Activated CD8-positive, alpha-beta T cell treated with anti-CD3 and anti-CD28 coated beads, Interleukin-2, amount 10 ng/mL, durations not matched to agents 7 days and 5 days (primary cell): ENCODE measurements around the gene LAYN. TPM values are rescaled to one million over a fixed set of nuclear protein-coding genes. Genes with fewer than 3 reads are reported as not detected.

Experiments
- ATAC-seq: fragments of 150-1000 bp; cut with Tn5 transposase; one replicate; pipeline ENCODE4 v1.10.0; 2021; ENCODE audit warnings: moderate library complexity
- CTCF ChIA-PET: fragments of 350-600 bp; sonication (Branson Sonifier 250); formaldehyde crosslinking; loops from one replicate; lab custom pipeline; 2021; ENCODE audit warnings: antibody characterized with exemption; lab: Charles Lee
- POLR2A ChIA-PET: fragments of 350-600 bp; sonication (Branson Sonifier 250); formaldehyde crosslinking; loops from one replicate; lab custom pipeline; 2021; ENCODE audit warnings: antibody characterized with exemption; lab: Charles Lee
- DNase-seq: peaks from one replicate; pipeline ENCODE4 v3.0.0-alpha.2; 2020
- H3K27ac Mint-ChIP-seq: one replicate; pipeline ENCODE4 v1.8.0; 2021; ENCODE audit warnings: mild to moderate bottlenecking, mixed read lengths
- H3K27me3 Mint-ChIP-seq: one replicate; pipeline ENCODE4 v1.8.0; 2021; ENCODE audit warnings: low read depth, mixed read lengths
- H3K36me3 Mint-ChIP-seq: one replicate; pipeline ENCODE4 v1.8.0; 2021; ENCODE audit warnings: low read depth, mixed read lengths
- H3K4me1 Mint-ChIP-seq: one replicate; pipeline ENCODE4 v1.8.0; 2021; ENCODE audit warnings: low read depth, mixed read lengths
- H3K4me3 Mint-ChIP-seq: one replicate; pipeline ENCODE4 v1.8.0; 2021; ENCODE audit warnings: mild to moderate bottlenecking, mixed read lengths
- H3K9me3 Mint-ChIP-seq: one replicate; pipeline ENCODE4 v1.8.0; 2022; ENCODE audit warnings: mixed read lengths; ENCODE audit not compliant: insufficient read depth
- total RNA-seq, 2 experiments: library from RNA; stranded (reverse); gene quantifications; one replicate each; pipeline ENCODE4 v1.2.3, GENCODE V29; 2021

The LAYN gene
- total RNA-seq, 2 experiments from 2014 or later = 11.1 to 12.8 TPM

DNA sequence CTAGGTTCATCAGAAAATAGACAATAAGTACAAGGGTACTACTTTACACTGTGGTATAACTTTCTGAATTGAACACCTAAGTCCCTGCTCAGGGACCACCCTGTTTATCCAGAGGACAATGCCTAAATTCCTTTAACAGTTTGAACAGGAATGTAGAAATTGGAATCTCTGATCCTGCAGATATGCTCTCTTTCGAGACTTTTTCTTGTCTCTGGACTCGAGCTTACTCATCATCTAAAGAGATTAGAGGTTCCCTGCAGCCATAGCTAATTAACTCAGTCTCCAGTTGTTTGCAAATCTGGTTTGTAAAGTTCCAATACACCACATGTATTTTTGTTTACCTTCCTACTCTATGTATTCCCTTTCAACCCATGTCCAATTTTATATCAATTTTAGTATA lies 24.9 kb upstream of the LAYN start:
- peaks cover 16% of the 10 kb centered on the region for H3K27me3 Mint-ChIP-seq
- H3K4me1 Mint-ChIP-seq = peaks cover 18% of the 10 kb centered on the region
- no peak overlapping the region for H3K27ac Mint-ChIP-seq
- no peaks in the 10 kb centered on the region for H3K9me3 Mint-ChIP-seq
- H3K36me3 Mint-ChIP-seq = no peaks in the 10 kb centered on the region
- DNase-seq (no peak), ATAC-seq (no peak)
- H3K4me3 Mint-ChIP-seq = no peak overlapping the region
- ChIA-PET CTCF (no interaction called here), POLR2A (interaction anchor here (1.2 kb wide), 1 partner anchor 23 kb away, joined by 3 read pairs; no protein-coding TSS in a partner anchor)

DNA sequence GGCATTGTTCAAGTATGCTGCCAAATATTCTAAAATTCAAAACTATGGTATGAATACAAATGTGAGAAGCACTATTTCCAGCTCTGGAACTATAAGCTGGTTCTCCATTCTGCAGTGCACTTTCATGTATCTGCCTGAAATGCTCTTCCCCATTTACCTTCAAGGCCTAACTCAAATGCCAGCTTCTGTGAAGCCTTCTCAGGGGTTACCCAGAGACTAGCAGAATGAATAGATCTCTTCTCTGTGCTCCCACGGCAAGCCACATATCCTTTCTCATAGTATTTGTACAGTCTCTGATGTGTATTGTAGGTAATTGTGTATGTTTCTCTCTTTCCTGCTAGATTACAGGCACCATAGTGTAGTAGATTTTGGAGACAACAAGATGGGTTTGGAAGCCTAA lies 21.9 kb upstream of the LAYN start:
- ChIA-PET POLR2A (interaction anchor here (0.7 to 1.3 kb wide), 2 partner anchors 20 to 218 kb away, joined by 3 to 11 read pairs; no protein-coding TSS in a partner anchor), CTCF (interaction anchor here (1.6 kb wide), 2 partner anchors 10 to 64 kb away, joined by 3 to 6 read pairs; no protein-coding TSS in a partner anchor)
- no peak for DNase-seq
- ATAC-seq = no peak
- no peak overlapping the region for H3K4me3 Mint-ChIP-seq
- peaks cover 19% of the 10 kb centered on the region for H3K4me1 Mint-ChIP-seq
- H3K36me3 Mint-ChIP-seq = no peaks in the 10 kb centered on the region
- no peak overlapping the region for H3K27ac Mint-ChIP-seq
- peaks cover 6% of the 10 kb centered on the region for H3K27me3 Mint-ChIP-seq
- H3K9me3 Mint-ChIP-seq = no peaks in the 10 kb centered on the region

- Mint-ChIP-seq H3K9me3 (no peaks in the 10 kb centered on the region), H3K27me3 (peaks cover 2% of the 10 kb centered on the region), H3K27ac (no peak overlapping the region), H3K36me3 (no peaks in the 10 kb centered on the region), H3K4me1 (peaks cover 21% of the 10 kb centered on the region), H3K4me3 (no peak overlapping the region)
- DNase-seq (no peak), ATAC-seq (no peak)
- ChIA-PET CTCF (no interaction called here), POLR2A (no interaction called here)
These were observed 20.0 kb upstream of the LAYN start for GRCh38 chr11:111520560-111520959.

- Mint-ChIP-seq H3K4me1 (peaks cover 26% of the 10 kb centered on the region), H3K27me3 (peaks cover 2% of the 10 kb centered on the region), H3K36me3 (no peaks in the 10 kb centered on the region), H3K4me3 (no peak overlapping the region), H3K27ac (no peak overlapping the region), H3K9me3 (no peaks in the 10 kb centered on the region)
- DNase-seq = no peak
- ChIA-PET POLR2A (no interaction called here), CTCF (interaction anchor here (6.0 kb wide), 1 partner anchor 8 kb away, joined by 36 read pairs; the partner anchor contains the start of genes BTG4 and HOATZ)
- ATAC-seq = no peak
These were observed 19.4 kb upstream of the LAYN start for GRCh38 chr11:111521135-111521534.

- no peak for ATAC-seq
- H3K4me3 Mint-ChIP-seq = no peak overlapping the region
- no peak for DNase-seq
- no peaks in the 10 kb centered on the region for H3K36me3 Mint-ChIP-seq
- peaks cover 2% of the 10 kb centered on the region for H3K27me3 Mint-ChIP-seq
- H3K9me3 Mint-ChIP-seq = no peaks in the 10 kb centered on the region
- CTCF ChIA-PET = interaction anchor here (0.7 to 6.0 kb wide), 5 partner anchors 9 to 67 kb away, joined by 3 to 36 read pairs (median 3); partner anchors contain the start of genes BTG4 and HOATZ
- H3K4me1 Mint-ChIP-seq = peaks cover 35% of the 10 kb centered on the region
- no peak overlapping the region for H3K27ac Mint-ChIP-seq
- POLR2A ChIA-PET = no interaction called here
These were observed 18.1 kb upstream of the LAYN start for GRCh38 chr11:111522426-111522825.

- Mint-ChIP-seq H3K9me3 (no peaks in the 10 kb centered on the region), H3K27ac (no peak overlapping the region), H3K4me3 (no peak overlapping the region), H3K27me3 (peaks cover 2% of the 10 kb centered on the region), H3K36me3 (no peaks in the 10 kb centered on the region), H3K4me1 (peaks cover 42% of the 10 kb centered on the region)
- CTCF ChIA-PET = interaction anchor here (0.7 to 6.0 kb wide), 6 partner anchors 9 to 68 kb away, joined by 3 to 36 read pairs (median 3); partner anchors contain the start of genes BTG4 and HOATZ
- POLR2A ChIA-PET = interaction anchor here (1.6 to 4.1 kb wide), 2 partner anchors 11 to 16 kb away, joined by 3 to 33 read pairs; partner anchors contain the start of gene LAYN
- DNase-seq (no peak), ATAC-seq (no peak)
These were observed 17.2 kb upstream of the LAYN start for GRCh38 chr11:111523343-111523742.

- Mint-ChIP-seq H3K27me3 (peaks cover 2% of the 10 kb centered on the region), H3K27ac (no peak overlapping the region), H3K4me1 (peaks cover 49% of the 10 kb centered on the region), H3K9me3 (no peaks in the 10 kb centered on the region), H3K36me3 (no peaks in the 10 kb centered on the region), H3K4me3 (no peak overlapping the region)
- ChIA-PET POLR2A (interaction anchor here (0.7 to 4.1 kb wide), 3 partner anchors 11 to 69 kb away, joined by 3 to 33 read pairs (median 3); partner anchors contain the start of gene LAYN), CTCF (interaction anchor here (1.0 to 6.0 kb wide), 4 partner anchors 8 to 69 kb away, joined by 3 to 36 read pairs (median 10); partner anchors contain the start of genes BTG4 and HOATZ)
- no peak for DNase-seq
- no peak for ATAC-seq
These were observed 16.5 kb upstream of the LAYN start for GRCh38 chr11:111524056-111524455.

DNA sequence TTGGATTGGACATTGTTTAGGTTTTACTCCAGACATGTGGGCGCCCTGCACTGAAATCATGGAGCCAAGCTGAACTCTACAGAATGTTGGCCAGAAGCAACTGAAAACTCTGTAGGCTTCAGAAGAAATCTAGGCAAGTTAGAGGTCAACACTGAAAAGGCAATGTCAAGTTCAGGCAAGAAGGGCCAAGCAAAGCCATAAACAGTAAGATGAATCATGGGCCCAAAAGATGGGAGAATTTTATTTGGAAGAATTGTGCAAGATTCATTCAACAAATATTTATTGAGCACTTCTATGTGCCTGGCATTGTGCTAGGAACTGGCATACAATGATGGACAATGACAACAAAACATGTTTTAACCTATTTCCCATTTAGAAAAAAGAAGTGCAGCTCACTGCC lies 15.1 kb upstream of the LAYN start:
- no peaks in the 10 kb centered on the region for H3K9me3 Mint-ChIP-seq
- H3K4me3 Mint-ChIP-seq = no peak overlapping the region
- H3K27ac Mint-ChIP-seq = no peak overlapping the region
- no peaks in the 10 kb centered on the region for H3K36me3 Mint-ChIP-seq
- H3K4me1 Mint-ChIP-seq = peaks cover 54% of the 10 kb centered on the region
- H3K27me3 Mint-ChIP-seq = no peaks in the 10 kb centered on the region
- POLR2A ChIA-PET = interaction anchor here (2.7 to 4.1 kb wide), 2 partner anchors 13 to 14 kb away, joined by 15 to 33 read pairs; partner anchors contain the start of genes BTG4 and LAYN
- DNase-seq (no peak), ATAC-seq (no peak)
- CTCF ChIA-PET = interaction anchor here (3.9 to 6.0 kb wide), 2 partner anchors 12 to 14 kb away, joined by 16 to 36 read pairs; partner anchors contain the start of genes BTG4 and HOATZ

GRCh38 chr11:111526501-111526900 lies 14.0 kb upstream of the LAYN start:
- Mint-ChIP-seq H3K36me3 (no peaks in the 10 kb centered on the region), H3K9me3 (no peaks in the 10 kb centered on the region), H3K27me3 (no peaks in the 10 kb centered on the region), H3K4me3 (no peak overlapping the region), H3K27ac (peak overlapping the region; percentile 41), H3K4me1 (peaks cover 53% of the 10 kb centered on the region)
- CTCF ChIA-PET = interaction anchor here (1.0 to 6.0 kb wide), 4 partner anchors 13 to 61 kb away, joined by 3 to 36 read pairs (median 10); partner anchors contain the start of genes BTG4 and HOATZ
- ATAC-seq (peak; percentile 56), DNase-seq (peak; percentile 37)
- POLR2A ChIA-PET = interaction anchor here (2.7 to 4.1 kb wide), 2 partner anchors 13 to 14 kb away, joined by 15 to 33 read pairs; partner anchors contain the start of genes BTG4 and LAYN

GRCh38 chr11:111527279-111527678 lies 13.2 kb upstream of the LAYN start:
- Mint-ChIP-seq H3K36me3 (no peaks in the 10 kb centered on the region), H3K4me1 (peaks cover 58% of the 10 kb centered on the region), H3K27ac (no peak overlapping the region), H3K9me3 (no peaks in the 10 kb centered on the region), H3K4me3 (no peak overlapping the region), H3K27me3 (no peaks in the 10 kb centered on the region)
- ATAC-seq = no peak
- ChIA-PET POLR2A (interaction anchor here (2.7 to 4.1 kb wide), 2 partner anchors 12 to 15 kb away, joined by 15 to 33 read pairs; partner anchors contain the start of genes BTG4 and LAYN), CTCF (interaction anchor here (1.0 to 6.0 kb wide), 3 partner anchors 14 to 60 kb away, joined by 3 to 36 read pairs (median 3); partner anchors contain the start of genes BTG4 and HOATZ)
- DNase-seq = no peak

- DNase-seq (peak; percentile 65), ATAC-seq (peak; percentile 40)
- H3K4me1 Mint-ChIP-seq = peaks cover 60% of the 10 kb centered on the region
- H3K9me3 Mint-ChIP-seq = no peaks in the 10 kb centered on the region
- no peak overlapping the region for H3K4me3 Mint-ChIP-seq
- no peaks in the 10 kb centered on the region for H3K27me3 Mint-ChIP-seq
- POLR2A ChIA-PET = interaction anchor here (1.6 kb wide), 1 partner anchor 11 kb away, joined by 15 read pairs; the partner anchor contains the start of gene LAYN
- peak overlapping the region; percentile 83 for H3K27ac Mint-ChIP-seq
- CTCF ChIA-PET = interaction anchor here (0.7 to 1.5 kb wide), 4 partner anchors 10 to 73 kb away, joined by 3 to 5 read pairs (median 4); no protein-coding TSS in a partner anchor
- H3K36me3 Mint-ChIP-seq = no peaks in the 10 kb centered on the region
These were observed 12.0 kb upstream of the LAYN start for GRCh38 chr11:111528557-111528956.
